ENCODE results near the gene RAI1.

- no peak for TF ChIP-seq CREB5 (CRISPR knock-in tag; IDR thresholded peaks at IDR 0.05; ENCODE audit: low read depth)
- no peak for TF ChIP-seq PATZ1 (CRISPR knock-in tag; IDR thresholded peaks at IDR 0.05; ENCODE audit: borderline replicate concordance)
- no peak for TF ChIP-seq ZFP3 (CRISPR knock-in tag; IDR thresholded peaks at IDR 0.05)
- no peak for TF ChIP-seq ZNF70 (CRISPR knock-in tag; IDR thresholded peaks at IDR 0.05)
- no peak for TF ChIP-seq GLIS3 (CRISPR knock-in tag; IDR thresholded peaks at IDR 0.05)
- no peak for TF ChIP-seq ZNF8 (CRISPR knock-in tag; IDR thresholded peaks at IDR 0.05)
- no peak for TF ChIP-seq TSHZ2 (CRISPR knock-in tag; IDR thresholded peaks at IDR 0.05)
- no peak for TF ChIP-seq PPARA (CRISPR knock-in tag; IDR thresholded peaks at IDR 0.05; ENCODE audit: borderline replicate concordance)
- TF ChIP-seq CSRNP3 (CRISPR knock-in tag; IDR thresholded peaks at IDR 0.05), result no peak
- no peak for TF ChIP-seq ZC3H10 (CRISPR knock-in tag; IDR thresholded peaks at IDR 0.05)
- TF ChIP-seq RARB (CRISPR knock-in tag; IDR thresholded peaks at IDR 0.05), result no peak
- TF ChIP-seq TCF4 (CRISPR knock-in tag; IDR thresholded peaks at IDR 0.05; ENCODE audit: borderline replicate concordance), result no peak
Measured at GRCh38 chr17:17757956-17758845, 76.9 kb downstream of the RAI1 start.

Data from SK-N-SH treated with all-trans-retinoic acid at 6 μM for 48 hours (cell line).